ENCODE data around the gene PGM2L1.
"Not testable (repeated sequence)": the region's sequence is repeated elsewhere in the genome, so short reads cannot be mapped to it uniquely, and the experiment has no call there.

The PGM2L1 gene

GRCh38 chr11:74418509-74418895, 20.3 kb upstream of the PGM2L1 start:
- Histone ChIP-seq H3K79me2 (ENCODE audit: low read length) (no peaks in the 10 kb centered on the region), H2AFZ (ENCODE audit: low read length) (no peak overlapping the region), H3K4me3 (ENCODE audit: low read length) (no peak overlapping the region), H4K20me1 (ENCODE audit: insufficient read depth, low read length) (no peaks in the 10 kb centered on the region), H3K9ac (ENCODE audit: low read length) (no peak overlapping the region), H3K27ac (ENCODE audit: low read length) (no peak overlapping the region), H3K4me2 (ENCODE audit: low read depth, low read length) (no peak overlapping the region), H3K9me2 (replicated peaks; ENCODE audit: insufficient read depth, low read length) (no peaks in the 10 kb centered on the region), H3F3A (ENCODE audit: insufficient read depth, low read length) (no peaks in the 10 kb centered on the region), H3K4me1 (ENCODE audit: low read length) (no peaks in the 10 kb centered on the region), H3K27me3 (replicated peaks; ENCODE audit: insufficient read depth, low read length) (no peaks in the 10 kb centered on the region), H3K36me3 (replicated peaks; ENCODE audit: insufficient read depth, low read length) (no peaks in the 10 kb centered on the region), H3K9me3 (replicated peaks; ENCODE audit: insufficient read depth, low read length) (no peaks in the 10 kb centered on the region)
- TF ChIP-seq EZH2 (optimal IDR thresholded peaks at IDR 0.05; ENCODE audit: low read depth, low read length) (no peak), EZH2phosphoT487 (IDR thresholded peaks at IDR 0.05; ENCODE audit: low read length) (no peak), CTCF (IDR thresholded peaks at IDR 0.05; ENCODE audit: low read length) (no peak)
- DNase-seq: no peak

- H3K4me3 ChIP-seq (ENCODE audit: low read length): no peak overlapping the region
- no peaks in the 10 kb centered on the region for H3F3A ChIP-seq (ENCODE audit: insufficient read depth, low read length)
- TF ChIP-seq EZH2phosphoT487 (IDR thresholded peaks at IDR 0.05; ENCODE audit: low read length): no peak
- no peak overlapping the region for H3K4me2 ChIP-seq (ENCODE audit: low read depth, low read length)
- no peaks in the 10 kb centered on the region for H4K20me1 ChIP-seq (ENCODE audit: insufficient read depth, low read length)
- no peak overlapping the region for H2AFZ ChIP-seq (ENCODE audit: low read length)
- no peak overlapping the region for H3K9ac ChIP-seq (ENCODE audit: low read length)
- no peaks in the 10 kb centered on the region for H3K9me3 ChIP-seq (replicated peaks; ENCODE audit: insufficient read depth, low read length)
- H3K27me3 ChIP-seq (replicated peaks; ENCODE audit: insufficient read depth, low read length): no peaks in the 10 kb centered on the region
- H3K36me3 ChIP-seq (replicated peaks; ENCODE audit: insufficient read depth, low read length): no peaks in the 10 kb centered on the region
- no peaks in the 10 kb centered on the region for H3K9me2 ChIP-seq (replicated peaks; ENCODE audit: insufficient read depth, low read length)
- no peaks in the 10 kb centered on the region for H3K4me1 ChIP-seq (ENCODE audit: low read length)
- no peak overlapping the region for H3K27ac ChIP-seq (ENCODE audit: low read length)
- H3K79me2 ChIP-seq (ENCODE audit: low read length): no peaks in the 10 kb centered on the region
- DNase-seq: no peak
These were observed 19.8 kb upstream of the PGM2L1 start for GRCh38 chr11:74417860-74418508.

GRCh38 chr11:74417379-74417804, 19.2 kb upstream of the PGM2L1 start:
- Histone ChIP-seq H3K4me1 (ENCODE audit: low read length) (no peaks in the 10 kb centered on the region), H3K4me3 (ENCODE audit: low read length) (no peak overlapping the region), H2AFZ (ENCODE audit: low read length) (no peak overlapping the region), H4K20me1 (ENCODE audit: insufficient read depth, low read length) (no peaks in the 10 kb centered on the region), H3K9ac (ENCODE audit: low read length) (no peak overlapping the region), H3K27ac (ENCODE audit: low read length) (no peak overlapping the region), H3K9me3 (replicated peaks; ENCODE audit: insufficient read depth, low read length) (no peaks in the 10 kb centered on the region), H3K9me2 (replicated peaks; ENCODE audit: insufficient read depth, low read length) (no peaks in the 10 kb centered on the region), H3K4me2 (ENCODE audit: low read depth, low read length) (no peak overlapping the region), H3K36me3 (replicated peaks; ENCODE audit: insufficient read depth, low read length) (no peaks in the 10 kb centered on the region), H3K79me2 (ENCODE audit: low read length) (no peaks in the 10 kb centered on the region), H3K27me3 (replicated peaks; ENCODE audit: insufficient read depth, low read length) (no peaks in the 10 kb centered on the region), H3F3A (ENCODE audit: insufficient read depth, low read length) (no peaks in the 10 kb centered on the region)
- TF ChIP-seq CTCF (IDR thresholded peaks at IDR 0.05; ENCODE audit: low read length): no peak
- no peak for TF ChIP-seq EZH2 (optimal IDR thresholded peaks at IDR 0.05; ENCODE audit: low read depth, low read length)
- no peak for TF ChIP-seq EZH2phosphoT487 (IDR thresholded peaks at IDR 0.05; ENCODE audit: low read length)
- no peak for DNase-seq

- not testable (repeated sequence) for DNase-seq; H3K27me3 ChIP-seq (replicated peaks; ENCODE audit: insufficient read depth, low read length); H3K27ac ChIP-seq (ENCODE audit: low read length); H3F3A ChIP-seq (ENCODE audit: insufficient read depth, low read length); H3K79me2 ChIP-seq (ENCODE audit: low read length); H3K9ac ChIP-seq (ENCODE audit: low read length); H3K4me2 ChIP-seq (ENCODE audit: low read depth, low read length); H4K20me1 ChIP-seq (ENCODE audit: insufficient read depth, low read length); H2AFZ ChIP-seq (ENCODE audit: low read length); H3K4me1 ChIP-seq (ENCODE audit: low read length); H3K9me2 ChIP-seq (replicated peaks; ENCODE audit: insufficient read depth, low read length); H3K4me3 ChIP-seq (ENCODE audit: low read length); H3K9me3 ChIP-seq (replicated peaks; ENCODE audit: insufficient read depth, low read length); H3K36me3 ChIP-seq (replicated peaks; ENCODE audit: insufficient read depth, low read length)
These were observed 18.7 kb upstream of the PGM2L1 start for GRCh38 chr11:74416974-74417373.
